Brain microvascular endothelial cell (primary cell): ENCODE measurements around the gene MLLT10.

Experiments used
- DNase-seq: peaks from one replicate; pipeline ENCODE4 v3.0.0-alpha.2; 2020
- H3K27ac ChIP-seq: fragments of 250-450 bp; sonication (Bioruptor Pico); 2 replicates; pipeline ENCODE4 v1.5.1; 2020; ENCODE audit warnings: mild to moderate bottlenecking, moderate library complexity
- H3K27me3 ChIP-seq: fragments of 250-450 bp; sonication (Bioruptor Pico); replicated peaks from 2 replicates; pipeline ENCODE4 v1.5.1; 2020; ENCODE audit warnings: mild to moderate bottlenecking
- H3K36me3 ChIP-seq: fragments of 250-450 bp; sonication (Bioruptor Pico); replicated peaks from 2 replicates; pipeline ENCODE4 v1.5.1; 2020; ENCODE audit warnings: mild to moderate bottlenecking
- H3K4me3 ChIP-seq: 2 replicates; pipeline ENCODE4 v1.5.1; 2011; ENCODE audit warnings: low read depth, mild to moderate bottlenecking, control low read depth, low read length, moderate library complexity
- CTCF ChIP-seq: IDR thresholded peaks from 2 replicates; pipeline ENCODE4 v1.5.1; 2011; ENCODE audit warnings: low read depth, mild to moderate bottlenecking, moderate library complexity, low read length, control low read depth, inconsistent platforms; ENCODE audit errors: missing control alignments
- in situ Hi-C: cut with HindIII; loops from 2 replicates; pipeline ENCODE4 v1.10.0; 2017; ENCODE audit warnings: low sequenced_read_pairs, low pct_ligation_motif_present

Gene MLLT10

GRCh38 chr10:21593986-21594385 lies 60.0 kb downstream of the MLLT10 start:
- TF ChIP-seq CTCF = no peak
- no peak overlapping the region for H3K4me3 ChIP-seq
- DNase-seq = no peak

GRCh38 chr10:21599582-21599981 lies 65.5 kb downstream of the MLLT10 start:
- no peak for TF ChIP-seq CTCF
- no peak overlapping the region for H3K27ac ChIP-seq
- no peak for DNase-seq
- in situ Hi-C loops = no loop called here
- H3K4me3 ChIP-seq = no peak overlapping the region
- no peaks in the 10 kb centered on the region for H3K27me3 ChIP-seq
- H3K36me3 ChIP-seq = no peaks in the 10 kb centered on the region

More at GRCh38 chr10:21593986-21594385, 60.0 kb downstream of the MLLT10 start:
- no peaks in the 10 kb centered on the region for H3K27me3 ChIP-seq
- no peak overlapping the region for H3K27ac ChIP-seq
- in situ Hi-C loops = no loop called here
- H3K36me3 ChIP-seq = no peaks in the 10 kb centered on the region

DNA sequence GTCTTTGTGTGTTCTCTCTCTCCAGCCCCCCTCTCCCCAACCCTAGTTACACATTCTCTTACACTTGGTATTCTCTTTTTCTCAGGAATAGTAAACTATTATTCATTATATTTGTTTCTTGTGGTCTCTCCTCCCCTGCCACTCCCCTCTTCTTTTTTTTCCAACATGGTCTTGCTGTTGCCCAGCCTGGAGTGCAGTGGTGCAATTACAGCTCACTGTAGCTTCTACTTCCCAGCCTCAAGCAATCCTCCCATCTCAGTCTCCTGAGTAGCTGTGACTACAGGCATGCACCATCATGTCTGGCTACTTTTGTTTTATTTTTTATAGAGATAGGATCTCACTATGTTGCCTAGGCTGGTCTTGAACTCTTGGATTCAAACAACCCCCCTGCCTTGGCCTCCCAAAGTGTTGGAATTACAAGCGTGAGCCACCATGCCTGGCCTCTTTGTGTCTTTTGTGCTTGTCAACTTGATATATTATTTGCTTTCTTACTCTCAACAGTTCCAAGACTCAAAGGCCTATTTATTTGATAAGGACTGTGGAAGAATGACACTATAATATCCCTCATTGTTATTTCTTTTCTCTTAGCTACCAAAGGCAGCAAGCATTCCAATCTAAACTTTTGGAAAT lies 66.9 kb downstream of the MLLT10 start:
- Histone ChIP-seq H3K27ac (no peak overlapping the region), H3K27me3 (no peaks in the 10 kb centered on the region), H3K36me3 (no peaks in the 10 kb centered on the region), H3K4me3 (no peak overlapping the region)
- no peak for DNase-seq
- TF ChIP-seq CTCF = no peak
- in situ Hi-C loops = no loop called here

- Histone ChIP-seq H3K36me3 (peaks cover under 1% of the 10 kb centered on the region), H3K4me3 (no peak overlapping the region), H3K27ac (no peak overlapping the region), H3K27me3 (no peaks in the 10 kb centered on the region)
- in situ Hi-C loops = no loop called here
- DNase-seq = no peak
- no peak for TF ChIP-seq CTCF
Measured at GRCh38 chr10:21602313-21602712, 68.3 kb downstream of the MLLT10 start.

GRCh38 chr10:21603721-21604120 lies 69.7 kb downstream of the MLLT10 start:
- Histone ChIP-seq H3K4me3 (no peak overlapping the region), H3K27me3 (no peaks in the 10 kb centered on the region), H3K27ac (no peak overlapping the region), H3K36me3 (peaks cover 2% of the 10 kb centered on the region)
- in situ Hi-C loops = no loop called here
- TF ChIP-seq CTCF = no peak
- no peak for DNase-seq

GRCh38 chr10:21604651-21605050 lies 70.6 kb downstream of the MLLT10 start:
- Histone ChIP-seq H3K27ac (no peak overlapping the region), H3K4me3 (no peak overlapping the region), H3K36me3 (peaks cover 2% of the 10 kb centered on the region), H3K27me3 (no peaks in the 10 kb centered on the region)
- DNase-seq = no peak
- in situ Hi-C loops = no loop called here
- TF ChIP-seq CTCF = no peak
